ENCODE data around the gene HINT3. TPM values are rescaled to one million over a fixed set of nuclear protein-coding genes. Genes with fewer than 3 reads are reported as not detected.

Gene HINT3
- total RNA-seq, 1 donor from 2014 or later: 17.4 TPM

GRCh38 chr6:125942672-125943527, 13.7 kb upstream of the HINT3 start:
- no peak for DNase-seq (ENCODE audit: low read depth, low spot score)
- TF ChIP-seq, protein P1, sequence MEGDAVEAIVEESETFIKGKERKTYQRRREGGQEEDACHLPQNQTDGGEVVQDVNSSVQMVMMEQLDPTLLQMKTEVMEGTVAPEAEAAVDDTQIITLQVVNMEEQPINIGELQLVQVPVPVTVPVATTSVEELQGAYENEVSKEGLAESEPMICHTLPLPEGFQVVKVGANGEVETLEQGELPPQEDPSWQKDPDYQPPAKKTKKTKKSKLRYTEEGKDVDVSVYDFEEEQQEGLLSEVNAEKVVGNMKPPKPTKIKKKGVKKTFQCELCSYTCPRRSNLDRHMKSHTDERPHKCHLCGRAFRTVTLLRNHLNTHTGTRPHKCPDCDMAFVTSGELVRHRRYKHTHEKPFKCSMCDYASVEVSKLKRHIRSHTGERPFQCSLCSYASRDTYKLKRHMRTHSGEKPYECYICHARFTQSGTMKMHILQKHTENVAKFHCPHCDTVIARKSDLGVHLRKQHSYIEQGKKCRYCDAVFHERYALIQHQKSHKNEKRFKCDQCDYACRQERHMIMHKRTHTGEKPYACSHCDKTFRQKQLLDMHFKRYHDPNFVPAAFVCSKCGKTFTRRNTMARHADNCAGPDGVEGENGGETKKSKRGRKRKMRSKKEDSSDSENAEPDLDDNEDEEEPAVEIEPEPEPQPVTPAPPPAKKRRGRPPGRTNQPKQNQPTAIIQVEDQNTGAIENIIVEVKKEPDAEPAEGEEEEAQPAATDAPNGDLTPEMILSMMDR (conservative IDR thresholded peaks at IDR 0.05): no peak
- Mint-ChIP-seq H3K4me3 (no peak overlapping the region), H3K9me3 (no peaks in the 10 kb centered on the region), H3K27me3 (ENCODE audit: low read depth) (peaks cover 32% of the 10 kb centered on the region), H3K27ac (ENCODE audit: unreplicated experiment) (no peak overlapping the region), H3K36me3 (ENCODE audit: low read depth) (no peaks in the 10 kb centered on the region), H3K4me1 (no peaks in the 10 kb centered on the region)

DNA sequence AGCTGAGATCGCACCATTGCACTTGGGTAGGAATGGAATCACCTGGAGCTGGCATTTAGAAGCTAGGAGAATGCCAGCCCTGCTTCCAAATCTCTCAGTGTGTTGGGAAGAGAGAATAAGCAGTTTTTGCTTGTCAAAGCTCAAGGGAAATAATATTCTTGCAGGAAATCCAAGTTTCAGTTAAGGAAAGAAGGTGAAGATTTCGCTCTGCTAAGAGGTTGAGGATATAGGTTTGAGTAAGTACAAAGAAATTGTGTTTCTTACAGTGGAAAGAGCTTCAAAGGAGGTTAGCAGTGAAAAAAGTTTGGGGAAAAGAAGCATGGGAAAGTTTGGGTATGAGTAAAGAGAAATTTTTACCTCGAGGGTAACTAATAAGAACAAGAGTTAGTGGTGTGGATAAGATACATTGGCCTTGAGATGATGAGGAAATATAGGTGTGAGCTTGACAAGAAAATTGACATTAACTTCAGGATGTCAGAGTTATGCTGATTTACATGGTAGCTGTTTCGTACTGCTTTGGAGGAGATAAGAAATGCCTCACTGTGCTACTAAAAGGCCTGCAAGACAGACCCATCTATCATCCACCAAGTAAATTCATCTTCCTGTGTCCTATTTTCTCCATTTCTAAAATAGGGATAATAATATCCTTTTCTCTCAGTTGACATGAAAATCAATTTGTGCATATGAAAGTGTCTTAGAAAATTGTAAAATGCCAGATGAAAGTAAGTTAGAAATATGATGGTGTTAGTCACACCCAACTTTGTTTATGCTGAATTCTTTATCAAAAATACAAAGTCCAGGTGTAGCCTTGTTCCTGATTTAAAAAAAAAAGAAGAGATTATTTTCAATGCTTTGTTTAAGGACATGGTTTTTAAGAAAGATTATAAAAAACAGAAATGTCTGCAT, 12.8 kb upstream of the HINT3 start:
- no peak overlapping the region for H3K4me3 Mint-ChIP-seq
- TF ChIP-seq, protein P1 (conservative IDR thresholded peaks at IDR 0.05): no peak
- H3K27me3 Mint-ChIP-seq (ENCODE audit: low read depth): peaks cover 32% of the 10 kb centered on the region
- H3K4me1 Mint-ChIP-seq: no peaks in the 10 kb centered on the region
- H3K36me3 Mint-ChIP-seq (ENCODE audit: low read depth): no peaks in the 10 kb centered on the region
- no peak for DNase-seq (ENCODE audit: low read depth, low spot score)
- no peak overlapping the region for H3K27ac Mint-ChIP-seq (ENCODE audit: unreplicated experiment)
- no peaks in the 10 kb centered on the region for H3K9me3 Mint-ChIP-seq

DNA sequence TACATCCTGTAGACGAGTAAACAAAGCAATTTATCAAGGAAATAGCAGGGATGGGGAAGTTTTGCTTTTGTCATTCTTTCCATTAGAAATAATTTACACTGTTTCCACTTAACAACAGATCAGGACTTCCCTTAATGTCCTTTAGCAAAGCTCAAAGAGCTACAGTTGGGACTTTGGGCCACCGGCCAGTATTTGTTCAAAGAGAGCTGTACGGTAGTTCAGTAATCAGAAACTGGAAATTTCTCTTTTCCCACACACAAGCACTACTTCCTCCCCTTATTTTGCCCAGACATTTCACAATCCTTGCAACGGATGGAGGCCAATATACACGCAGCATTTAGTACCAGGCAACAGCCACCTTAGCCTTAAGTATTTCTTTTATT, 12.1 kb upstream of the HINT3 start:
- DNase-seq (ENCODE audit: low read depth, low spot score): no peak
- TF ChIP-seq, protein P1 (conservative IDR thresholded peaks at IDR 0.05): no peak
- no peaks in the 10 kb centered on the region for H3K4me1 Mint-ChIP-seq
- no peaks in the 10 kb centered on the region for H3K9me3 Mint-ChIP-seq
- no peak overlapping the region for H3K4me3 Mint-ChIP-seq
- H3K36me3 Mint-ChIP-seq (ENCODE audit: low read depth): no peaks in the 10 kb centered on the region
- no peak overlapping the region for H3K27ac Mint-ChIP-seq (ENCODE audit: unreplicated experiment)
- H3K27me3 Mint-ChIP-seq (ENCODE audit: low read depth): peaks cover 32% of the 10 kb centered on the region

DNA sequence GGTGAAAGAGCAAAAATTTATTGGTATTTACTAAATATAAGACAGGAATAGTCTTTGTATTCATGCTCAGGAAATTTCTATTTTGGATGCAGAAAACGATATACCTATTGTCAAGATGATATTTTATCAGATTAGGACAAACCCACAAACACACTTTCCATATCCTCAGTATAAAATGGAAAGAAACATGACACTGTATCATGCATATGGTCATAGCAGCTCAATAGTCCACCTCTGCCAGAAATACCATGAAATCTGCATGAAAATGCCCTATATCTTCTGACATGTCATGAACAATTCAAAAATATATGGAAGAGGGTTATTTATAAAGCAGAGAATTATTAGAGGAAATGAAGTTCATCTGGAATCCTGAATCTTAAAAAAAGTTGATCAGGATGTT, 11.7 kb upstream of the HINT3 start:
- no peak overlapping the region for H3K4me3 Mint-ChIP-seq

More for the DNA sequence above, 11.7 kb upstream of the HINT3 start:
- peaks cover 30% of the 10 kb centered on the region for H3K27me3 Mint-ChIP-seq (ENCODE audit: low read depth)
- no peaks in the 10 kb centered on the region for H3K36me3 Mint-ChIP-seq (ENCODE audit: low read depth)
- no peak for DNase-seq (ENCODE audit: low read depth, low spot score)
- TF ChIP-seq, protein P1 (conservative IDR thresholded peaks at IDR 0.05): no peak
- H3K4me1 Mint-ChIP-seq: no peaks in the 10 kb centered on the region
- H3K27ac Mint-ChIP-seq (ENCODE audit: unreplicated experiment): no peak overlapping the region
- no peaks in the 10 kb centered on the region for H3K9me3 Mint-ChIP-seq
